CD4-positive, alpha-beta T cell (primary cell): Measurements from ENCODE around the gene BTBD9. TPM values are rescaled to one million over a fixed set of nuclear protein-coding genes. Genes with fewer than 3 reads are reported as not detected.

Experiments used
- ATAC-seq: fragments of 200-7000 bp; cut with Tn5 transposase; one replicate; pipeline ENCODE4 v1.10.0; 2022; ENCODE audit warnings: mild to moderate bottlenecking; ENCODE audit not compliant: poor library complexity
- CTCF ChIA-PET: fragments of 350-600 bp; sonication (Branson Sonifier 250); formaldehyde crosslinking; loops from one replicate; lab custom pipeline; 2021; ENCODE audit warnings: antibody characterized with exemption, inconsistent platforms; lab: Charles Lee
- POLR2A ChIA-PET: fragments of 350-600 bp; sonication (Branson Sonifier 250); formaldehyde crosslinking; loops from one replicate; lab custom pipeline; 2021; ENCODE audit warnings: antibody characterized with exemption, inconsistent platforms; lab: Charles Lee
- DNase-seq, 14 experiments: peaks; one replicate each; pipeline ENCODE4 v3.0.0-alpha.2; 2013 to 2020; ENCODE audit warnings: mixed read lengths in 2 of 14
- H3K27ac ChIP-seq, 2 donors: one replicate each; pipeline versions ENCODE4 v1.5.1 to v1.7.0; 2013; ENCODE audit warnings: low read length in 2 of 2, low read depth in 1 of 2, mild to moderate bottlenecking in 1 of 2
- H3K27me3 ChIP-seq, 2 experiments: 1 replicate in 1 of 2; 2 replicates in 1 of 2; pipeline versions ENCODE4 v1.6.1 to v1.7.0; 2013; ENCODE audit warnings: low read length in 2 of 2, control low read depth in 1 of 2, mild to moderate bottlenecking in 1 of 2, moderate library complexity in 1 of 2; ENCODE audit not compliant: insufficient read depth in 2 of 2, control insufficient read depth in 1 of 2
- H3K36me3 ChIP-seq: one replicate; pipeline ENCODE4 v1.6.1; 2013; ENCODE audit warnings: low read length, control low read depth; ENCODE audit not compliant: insufficient read depth
- H3K4me1 ChIP-seq: one replicate; pipeline ENCODE4 v1.6.1; 2013; ENCODE audit warnings: low read length, control low read depth; ENCODE audit not compliant: insufficient read depth
- H3K4me3 ChIP-seq: one replicate; pipeline ENCODE4 v1.5.1; 2013; ENCODE audit warnings: mild to moderate bottlenecking, low read length, moderate library complexity
- H3K9me3 ChIP-seq, 2 experiments: 1 replicate in 1 of 2; 2 replicates in 1 of 2; pipeline versions ENCODE4 v1.6.1 to v1.7.0; 2013; ENCODE audit warnings: low read length in 2 of 2, mild to moderate bottlenecking in 2 of 2, control low read depth in 1 of 2, moderate library complexity in 1 of 2; ENCODE audit not compliant: control insufficient read depth in 1 of 2, insufficient read depth in 1 of 2
- H3K27ac Mint-ChIP-seq: one replicate; pipeline ENCODE4 v1.8.0; 2020; ENCODE audit warnings: mixed read lengths
- H3K27me3 Mint-ChIP-seq: one replicate; pipeline ENCODE4 v1.8.0; 2021; ENCODE audit warnings: mixed read lengths
- H3K36me3 Mint-ChIP-seq: one replicate; pipeline ENCODE4 v1.8.0; 2021; ENCODE audit warnings: low read depth, mixed read lengths
- H3K4me1 Mint-ChIP-seq: one replicate; pipeline ENCODE4 v1.8.0; 2021; ENCODE audit warnings: low read depth, mixed read lengths
- H3K4me3 Mint-ChIP-seq: one replicate; pipeline ENCODE4 v1.8.0; 2020; ENCODE audit warnings: mild to moderate bottlenecking, mixed read lengths
- H3K9me3 Mint-ChIP-seq: one replicate; pipeline ENCODE4 v1.8.0; 2020; ENCODE audit warnings: mixed read lengths
- CTCF ChIP-seq: fragments of 200-600 bp; IDR thresholded peaks from one replicate; pipeline ENCODE4 v1.8.0; 2022; ENCODE audit warnings: antibody characterized with exemption, mild to moderate bottlenecking
- intact Hi-C, 2 experiments: fragments of 100-400 bp; cut with DNase I in 1 of 2; cut with micrococcal nuclease in 1 of 2; formaldehyde crosslinking; loops; one replicate each; pipeline versions ENCODE4 v1.15.1 to v1.9.0; 2023 to 2025; cut with DNase I, micrococcal nuclease
- total RNA-seq, 174 experiments: library from RNA in 2 of 174; stranded (reverse) in 2 of 174; gene quantifications; one replicate each; pipeline ENCODE4 v1.2.3 and lab custom pipeline; 2021 to 2026

The BTBD9 gene
- total RNA-seq, 2 experiments from 2014 or later = 58.7 to 59.3 TPM

DNA sequence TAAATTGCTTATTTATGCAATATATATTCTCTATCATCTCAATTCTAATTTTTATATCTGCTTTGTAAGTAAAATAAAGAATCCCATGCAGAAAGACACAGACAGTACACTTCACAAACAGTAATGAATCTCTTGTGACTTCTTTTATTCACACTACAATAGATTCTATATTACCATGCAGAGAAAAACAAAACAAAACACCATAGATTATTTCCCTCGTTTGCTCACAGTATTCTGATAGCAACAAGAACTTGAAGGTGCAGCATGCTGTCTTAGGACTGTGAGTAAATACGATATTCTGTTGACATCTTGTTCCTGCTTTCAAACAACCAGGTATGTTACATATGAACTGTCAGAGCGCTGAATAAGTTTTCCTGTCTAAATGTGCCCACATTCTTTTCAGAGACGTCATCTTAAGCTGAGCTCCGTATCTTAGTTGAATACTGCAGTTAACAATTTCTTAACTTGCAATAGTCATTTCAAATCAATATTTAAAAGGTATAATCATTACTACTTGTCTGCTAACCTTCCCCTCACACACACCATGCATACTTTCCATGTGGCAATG, 140.1 kb downstream of the BTBD9 start:
- Histone ChIP-seq H3K27me3 (no peaks in the 10 kb centered on the region), H3K27ac (no peak overlapping the region), H3K9me3 (no peaks in the 10 kb centered on the region), H3K4me3 (no peak overlapping the region), H3K36me3 (no peaks in the 10 kb centered on the region), H3K4me1 (no peaks in the 10 kb centered on the region)
- Mint-ChIP-seq H3K9me3 (no peaks in the 10 kb centered on the region), H3K4me3 (no peak overlapping the region), H3K27me3 (no peaks in the 10 kb centered on the region), H3K4me1 (no peaks in the 10 kb centered on the region), H3K36me3 (no peaks in the 10 kb centered on the region), H3K27ac (no peak overlapping the region)
- ChIA-PET POLR2A (no interaction called here), CTCF (interaction anchor here (1.3 kb wide), 1 partner anchor 14 kb away, joined by 3 read pairs; no protein-coding TSS in a partner anchor)
- no peak for TF ChIP-seq CTCF
- ATAC-seq (no peak), DNase-seq (no peak)
- intact Hi-C loops = loop anchor here in 1 of 2 experiments (5.0 to 10.0 kb wide), 2 partner anchors 915 to 1017 kb away; no protein-coding TSS in a partner anchor

- CTCF ChIA-PET = interaction anchor here (1.3 kb wide), 1 partner anchor 13 kb away, joined by 3 read pairs; no protein-coding TSS in a partner anchor
- H3K4me1 ChIP-seq = no peaks in the 10 kb centered on the region
- no peak overlapping the region for H3K27ac ChIP-seq
- no peak overlapping the region for H3K4me3 ChIP-seq
- no peaks in the 10 kb centered on the region for H3K27me3 Mint-ChIP-seq
- no peaks in the 10 kb centered on the region for H3K27me3 ChIP-seq
- H3K4me1 Mint-ChIP-seq = peaks cover 5% of the 10 kb centered on the region
- no peaks in the 10 kb centered on the region for H3K9me3 ChIP-seq
- no peaks in the 10 kb centered on the region for H3K36me3 ChIP-seq
- H3K4me3 Mint-ChIP-seq = no peak overlapping the region
- no peaks in the 10 kb centered on the region for H3K36me3 Mint-ChIP-seq
- POLR2A ChIA-PET = no interaction called here
- ATAC-seq (no peak), DNase-seq (no peak)
- H3K27ac Mint-ChIP-seq = no peak overlapping the region
- TF ChIP-seq CTCF = no peak
- no peaks in the 10 kb centered on the region for H3K9me3 Mint-ChIP-seq
- intact Hi-C loops = loop anchor here in 1 of 2 experiments (5.0 to 10.0 kb wide), 2 partner anchors 914 to 1017 kb away; no protein-coding TSS in a partner anchor
These were observed 140.8 kb downstream of the BTBD9 start for GRCh38 chr6:38498805-38499445.

GRCh38 chr6:38498085-38498484, 141.6 kb downstream of the BTBD9 start:
- ChIA-PET CTCF (no interaction called here), POLR2A (interaction anchor here (0.9 kb wide), 1 partner anchor 142 kb away, joined by 3 read pairs; the partner anchor contains the start of gene BTBD9)
- no peaks in the 10 kb centered on the region for H3K36me3 Mint-ChIP-seq
- ATAC-seq = no peak
- H3K4me3 Mint-ChIP-seq = no peak overlapping the region
- no peak overlapping the region for H3K27ac ChIP-seq
- H3K4me1 ChIP-seq = no peaks in the 10 kb centered on the region
- H3K27me3 ChIP-seq = no peaks in the 10 kb centered on the region
- no peak overlapping the region for H3K4me3 ChIP-seq
- intact Hi-C loops = loop anchor here in 1 of 2 experiments (5.0 to 10.0 kb wide), 2 partner anchors 913 to 1016 kb away; no protein-coding TSS in a partner anchor
- no peak for TF ChIP-seq CTCF
- no peaks in the 10 kb centered on the region for H3K36me3 ChIP-seq
- H3K27ac Mint-ChIP-seq = no peak overlapping the region
- no peaks in the 10 kb centered on the region for H3K9me3 Mint-ChIP-seq
- no peak for DNase-seq
- H3K27me3 Mint-ChIP-seq = no peaks in the 10 kb centered on the region
- H3K4me1 Mint-ChIP-seq = peaks cover 6% of the 10 kb centered on the region
- H3K9me3 ChIP-seq = no peaks in the 10 kb centered on the region
